Right lobe of liver (tissue), 4 donors: Measurements from ENCODE around the gene DCAF12.

Source experiments
- POLR2A ChIP-seq: fragments of 450-650 bp; IDR thresholded peaks from one replicate; pipeline ENCODE4 v1.6.1; 2017; ENCODE audit warnings: antibody characterized with exemption, mild to moderate bottlenecking
- TF ChIP-seq, protein P1 (sequence below), 4 donors: fragments of 200-600 bp in 3 of 4; fragments of 450-650 bp in 1 of 4; IDR thresholded peaks; one replicate each; pipeline versions ENCODE4 v1.5.1 to v1.8.0; 2016 to 2022; ENCODE audit warnings: antibody characterized with exemption in 4 of 4, mild to moderate bottlenecking in 2 of 4
- donor health status: DM: no; HTN: no; CAD: no.
- donor health status: DM: no; HTN: no; CAD: no.
- donor health status: DM: no; HTN: yes; CAD: no.

DNA sequence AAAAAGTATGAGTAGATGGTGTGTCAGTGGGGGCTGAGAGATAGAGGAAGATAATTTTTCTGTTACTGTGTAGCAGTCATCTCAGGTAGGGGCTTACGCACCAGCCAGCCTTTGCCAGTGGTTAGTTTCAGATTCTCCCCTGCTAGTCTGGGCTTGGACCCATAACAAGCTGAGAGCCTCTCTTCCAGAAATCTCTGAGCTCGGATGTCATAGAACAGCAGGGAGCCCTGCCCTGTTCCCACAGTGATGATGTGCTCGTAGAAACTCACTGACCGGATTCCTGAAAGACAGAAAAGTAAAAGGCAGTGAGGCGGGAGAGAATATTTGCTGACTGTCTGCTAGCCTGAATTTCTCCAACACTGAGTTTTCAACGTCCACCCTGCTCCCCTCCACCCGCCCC, 37.2 kb downstream of the DCAF12 start:
- TF ChIP-seq, protein P1, sequence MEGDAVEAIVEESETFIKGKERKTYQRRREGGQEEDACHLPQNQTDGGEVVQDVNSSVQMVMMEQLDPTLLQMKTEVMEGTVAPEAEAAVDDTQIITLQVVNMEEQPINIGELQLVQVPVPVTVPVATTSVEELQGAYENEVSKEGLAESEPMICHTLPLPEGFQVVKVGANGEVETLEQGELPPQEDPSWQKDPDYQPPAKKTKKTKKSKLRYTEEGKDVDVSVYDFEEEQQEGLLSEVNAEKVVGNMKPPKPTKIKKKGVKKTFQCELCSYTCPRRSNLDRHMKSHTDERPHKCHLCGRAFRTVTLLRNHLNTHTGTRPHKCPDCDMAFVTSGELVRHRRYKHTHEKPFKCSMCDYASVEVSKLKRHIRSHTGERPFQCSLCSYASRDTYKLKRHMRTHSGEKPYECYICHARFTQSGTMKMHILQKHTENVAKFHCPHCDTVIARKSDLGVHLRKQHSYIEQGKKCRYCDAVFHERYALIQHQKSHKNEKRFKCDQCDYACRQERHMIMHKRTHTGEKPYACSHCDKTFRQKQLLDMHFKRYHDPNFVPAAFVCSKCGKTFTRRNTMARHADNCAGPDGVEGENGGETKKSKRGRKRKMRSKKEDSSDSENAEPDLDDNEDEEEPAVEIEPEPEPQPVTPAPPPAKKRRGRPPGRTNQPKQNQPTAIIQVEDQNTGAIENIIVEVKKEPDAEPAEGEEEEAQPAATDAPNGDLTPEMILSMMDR (IDR thresholded peaks at IDR 0.05) = no peak
- TF ChIP-seq POLR2A = no peak
